T-helper 1 cell treated with Interleukin-12 subunit alpha and Interleukin-12 subunit beta and Interleukin-4 antibody, amounts not matched to agents 30 ng/mL and 1 ng/mL, for 36 hours (primary cell): Measurements from ENCODE around the gene MANBA. TPM values are rescaled to one million over a fixed set of nuclear protein-coding genes. Genes with fewer than 3 reads are reported as not detected.
"Not testable (repeated sequence)": the region's sequence is repeated elsewhere in the genome, so short reads cannot be mapped to it uniquely, and the experiment has no call there.

Source experiments
- intact Hi-C: fragments of 100-400 bp; cut with micrococcal nuclease; formaldehyde crosslinking; loops from one replicate; pipeline ENCODE4 v1.15.1; 2024
- total RNA-seq: library from RNA; stranded (reverse); gene quantifications from 2 replicates; pipeline ENCODE4 v1.2.3, GENCODE V29; 2022

MANBA gene
- total RNA-seq, 1 donor from 2014 or later = 15.0 TPM

DNA sequence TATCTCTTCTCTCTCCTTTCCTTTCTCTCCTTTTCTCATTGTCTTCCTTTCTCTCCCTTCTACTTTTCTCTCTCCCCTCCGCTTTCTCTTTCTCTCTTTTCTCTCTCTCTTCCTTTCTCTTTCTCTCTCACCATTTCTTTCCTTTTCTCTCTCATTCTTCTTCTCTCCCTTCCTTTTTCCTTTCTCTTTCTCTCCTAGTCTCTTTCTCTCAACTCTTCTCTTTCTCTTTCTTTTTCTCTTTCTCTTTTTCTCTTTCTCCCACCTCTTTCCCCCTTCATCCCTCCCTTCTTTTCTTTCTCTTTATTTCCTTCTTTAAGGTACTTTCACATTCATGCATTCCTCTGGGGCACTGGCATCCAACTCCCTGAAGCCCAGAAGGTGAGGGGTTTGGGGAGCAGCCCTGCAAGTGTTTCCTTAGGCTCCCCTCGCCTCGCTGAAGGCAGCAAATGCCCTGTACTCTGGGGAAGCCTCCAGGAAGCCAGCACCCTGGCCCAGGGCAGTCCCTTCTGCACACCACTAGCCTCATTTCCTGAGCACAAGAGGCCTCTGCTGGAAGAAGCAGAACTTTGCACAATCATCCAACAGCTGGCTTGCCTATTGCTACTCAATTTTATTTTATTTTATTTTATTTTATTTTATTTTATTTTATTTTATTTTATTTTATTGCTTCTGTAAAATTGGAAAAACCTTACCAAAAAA lies 135.4 kb downstream of the MANBA start:
- intact Hi-C loops = loop anchor here (1.0 to 10.0 kb wide), 12 partner anchors 27 to 473 kb away; partner anchors contain the start of genes BDH2, MANBA and SLC39A8

GRCh38 chr4:102624505-102624904 lies 136.3 kb downstream of the MANBA start:
- intact Hi-C loops = loop anchor here (2.0 to 10.0 kb wide), 3 partner anchors 26 to 474 kb away; partner anchors contain the start of gene BDH2

DNA sequence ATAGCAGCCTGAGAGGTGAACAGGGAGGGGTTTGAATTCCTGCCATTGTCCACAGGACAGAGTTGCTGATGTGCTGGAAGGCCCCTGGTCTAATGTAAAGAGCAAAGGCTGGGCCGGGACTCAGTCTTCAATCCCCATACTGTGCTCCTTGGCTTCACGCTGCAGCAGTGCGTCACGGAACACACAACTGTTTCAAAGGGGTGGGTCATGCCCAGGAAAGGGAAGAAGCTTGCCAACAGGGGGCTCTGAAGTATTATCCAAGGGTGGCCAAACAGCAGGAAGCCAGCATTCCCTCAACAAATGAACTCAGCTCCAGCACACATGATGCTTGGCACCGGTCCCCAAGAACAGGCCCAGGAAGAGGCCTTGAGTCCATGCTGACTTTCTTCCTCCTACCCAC lies 137.1 kb downstream of the MANBA start:
- intact Hi-C loops = loop anchor here (2.0 to 10.0 kb wide), 3 partner anchors 25 to 475 kb away; partner anchors contain the start of gene BDH2

GRCh38 chr4:102620697-102621497 lies 139.9 kb downstream of the MANBA start:
- intact Hi-C loops = loop anchor here (1.0 to 10.0 kb wide), 2 partner anchors 366 to 388 kb away; no protein-coding TSS in a partner anchor

DNA sequence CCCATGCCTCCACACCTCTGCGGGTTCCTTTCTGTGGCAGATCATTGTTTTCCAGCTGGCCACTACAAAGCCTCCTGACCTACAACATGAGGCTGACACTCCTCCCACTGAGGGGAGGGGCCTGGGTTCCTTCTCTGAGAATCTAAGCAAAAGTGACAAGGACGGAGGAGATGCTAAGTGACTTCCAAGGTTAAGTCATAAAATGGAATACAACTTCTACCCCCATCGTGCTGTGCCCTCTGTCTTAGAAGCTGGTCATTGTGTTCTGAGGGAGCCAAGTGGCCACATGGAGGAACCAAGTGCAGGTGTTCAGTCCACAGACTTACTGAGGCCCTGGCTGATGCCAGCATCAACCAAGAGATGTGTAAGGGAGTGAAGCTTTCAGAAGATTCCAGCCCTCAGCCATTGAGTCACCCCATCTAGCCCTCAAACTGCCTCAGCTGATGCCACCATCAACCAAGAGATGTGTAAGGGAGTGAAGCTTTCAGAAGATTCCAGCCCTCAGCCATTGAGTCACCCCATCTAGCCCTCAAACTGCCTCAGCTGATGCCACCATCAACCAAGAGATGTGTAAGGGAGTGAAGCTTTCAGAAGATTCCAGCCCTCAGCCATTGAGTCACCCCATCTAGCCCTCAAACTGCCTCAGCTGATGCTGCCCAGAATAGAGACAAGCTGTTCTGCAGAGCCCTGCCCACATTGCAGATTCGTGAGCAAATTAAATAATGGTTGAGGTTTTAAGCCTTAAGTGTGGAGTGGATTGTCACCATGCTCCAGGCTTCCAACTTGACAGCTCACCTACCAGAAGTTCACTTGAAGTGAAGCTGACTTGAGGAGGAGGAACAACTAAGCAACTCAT lies 140.8 kb downstream of the MANBA start:
- intact Hi-C loops = loop anchor here (1.0 to 10.0 kb wide), 2 partner anchors 365 to 389 kb away; no protein-coding TSS in a partner anchor

DNA sequence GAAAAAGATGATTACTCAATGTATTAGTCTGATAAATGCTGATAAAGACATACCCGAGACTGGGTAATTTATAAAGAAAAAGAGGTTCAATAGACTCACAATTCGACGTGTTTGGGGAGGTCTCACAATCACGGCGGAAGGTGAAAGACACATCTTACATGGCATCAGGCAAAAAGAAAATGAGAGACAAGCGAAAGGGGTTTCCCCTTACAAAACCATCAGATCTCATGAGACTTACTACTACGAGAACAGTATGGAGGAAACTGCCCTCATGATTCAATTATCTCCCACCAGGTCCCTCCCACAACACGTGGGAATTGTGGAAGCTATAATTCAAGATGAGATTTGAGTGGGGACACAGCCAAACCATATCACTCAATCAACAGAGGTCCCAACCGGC lies 141.7 kb downstream of the MANBA start:
- intact Hi-C loops = not testable (repeated sequence)

- intact Hi-C loops = no loop called here
These were observed 144.1 kb downstream of the MANBA start for GRCh38 chr4:102616636-102617035.

GRCh38 chr4:102614801-102615200 lies 146.0 kb downstream of the MANBA start:
- intact Hi-C loops = loop anchor here (5.0 kb wide), 4 partner anchors 38 to 582 kb away; partner anchors contain the start of genes CENPE and UBE2D3

DNA sequence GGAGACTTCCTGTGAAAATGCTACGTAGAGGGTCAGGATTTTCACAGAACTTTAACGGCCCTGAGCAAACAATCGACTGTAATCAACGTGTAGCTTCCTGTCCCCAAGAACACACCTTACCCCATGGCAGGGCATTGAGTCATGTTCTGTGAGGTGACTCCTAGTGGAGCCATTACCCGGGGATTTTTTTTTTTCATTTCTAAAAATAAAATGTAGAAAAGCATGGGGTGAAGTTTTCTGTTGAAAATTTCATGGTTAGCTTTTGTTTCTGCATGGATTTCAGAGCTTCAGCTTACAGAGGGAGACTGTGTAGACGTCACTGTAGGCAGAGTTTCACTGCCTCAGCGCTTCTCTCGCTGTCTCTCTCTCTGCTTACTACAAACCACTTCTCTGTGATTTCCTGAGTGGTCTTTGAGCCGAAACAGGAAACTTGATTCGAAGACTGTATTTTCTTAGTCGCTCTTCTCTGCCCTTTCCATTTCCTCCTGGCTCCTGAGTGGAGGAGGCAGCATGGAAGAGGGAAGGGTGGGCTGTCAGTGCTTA lies 147.9 kb downstream of the MANBA start:
- intact Hi-C loops = loop anchor here (1.0 to 5.0 kb wide), 12 partner anchors 9 to 584 kb away; partner anchors contain the start of genes BDH2, CENPE, CISD2 and NFKB1

DNA sequence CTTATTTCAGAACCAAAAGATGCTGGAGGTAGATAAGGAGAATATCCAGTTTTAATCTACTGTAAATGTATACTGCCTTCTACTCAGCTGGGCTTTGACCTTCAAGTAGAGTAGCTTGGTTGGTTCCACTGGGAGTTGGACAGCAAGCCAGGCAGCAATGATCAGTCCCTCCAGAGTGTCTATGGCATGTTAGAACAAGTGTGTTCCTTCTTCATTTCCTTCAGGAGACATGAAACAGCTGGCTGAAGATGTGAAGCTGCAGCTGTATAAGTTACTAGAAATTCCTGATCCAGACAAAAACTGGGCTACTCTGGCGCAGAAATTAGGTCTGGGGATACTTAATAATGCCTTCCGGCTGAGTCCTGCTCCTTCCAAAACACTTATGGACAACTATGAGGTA lies 148.6 kb downstream of the MANBA start:
- intact Hi-C loops = loop anchor here (1.0 to 5.0 kb wide), 9 partner anchors 14 to 585 kb away; partner anchors contain the start of genes BDH2, CENPE, CISD2 and NFKB1

DNA sequence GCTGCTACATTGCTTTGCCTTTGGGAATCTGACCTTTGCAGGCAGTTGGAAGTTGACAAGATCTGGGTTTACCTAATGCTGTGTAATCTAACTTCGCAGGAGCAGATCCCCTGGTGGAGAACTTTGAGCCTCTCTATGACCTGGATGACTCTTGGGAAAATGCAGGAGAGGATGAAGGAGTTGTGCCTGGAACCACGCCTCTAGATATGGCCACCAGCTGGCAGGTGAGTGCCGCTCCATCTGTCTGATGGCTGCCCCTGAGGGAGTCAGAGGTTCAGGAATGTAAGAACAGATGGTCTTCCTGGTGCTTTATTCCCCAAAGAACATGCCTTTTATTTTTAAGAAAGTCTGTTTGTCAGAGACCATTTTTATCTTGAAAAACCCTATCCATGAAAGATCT lies 150.3 kb downstream of the MANBA start:
- intact Hi-C loops = loop anchor here (5.0 kb wide), 4 partner anchors 33 to 587 kb away; partner anchors contain the start of genes CENPE and UBE2D3

- intact Hi-C loops = loop anchor here (5.0 kb wide), 4 partner anchors 33 to 587 kb away; partner anchors contain the start of genes CENPE and UBE2D3
These were observed 150.8 kb downstream of the MANBA start for GRCh38 chr4:102610007-102610406.

DNA sequence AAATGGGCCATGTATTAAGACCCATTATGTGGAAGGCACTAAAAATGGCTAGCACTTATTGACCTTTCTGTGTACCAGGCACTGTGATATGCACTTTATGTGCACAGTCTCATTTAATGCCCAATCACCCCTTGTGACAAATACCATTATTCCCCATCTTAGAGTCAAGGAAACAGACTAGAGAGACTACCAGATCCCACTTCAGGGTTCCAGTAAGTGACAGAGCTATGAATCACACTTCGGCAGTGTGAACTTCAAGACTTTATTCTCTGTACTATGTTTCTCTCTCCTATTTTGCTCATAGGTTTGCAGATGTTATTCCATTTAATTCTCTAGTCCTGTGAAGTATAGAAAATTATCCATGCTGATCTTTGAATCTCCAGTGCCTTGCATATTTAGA lies 152.6 kb downstream of the MANBA start:
- intact Hi-C loops = no loop called here

DNA sequence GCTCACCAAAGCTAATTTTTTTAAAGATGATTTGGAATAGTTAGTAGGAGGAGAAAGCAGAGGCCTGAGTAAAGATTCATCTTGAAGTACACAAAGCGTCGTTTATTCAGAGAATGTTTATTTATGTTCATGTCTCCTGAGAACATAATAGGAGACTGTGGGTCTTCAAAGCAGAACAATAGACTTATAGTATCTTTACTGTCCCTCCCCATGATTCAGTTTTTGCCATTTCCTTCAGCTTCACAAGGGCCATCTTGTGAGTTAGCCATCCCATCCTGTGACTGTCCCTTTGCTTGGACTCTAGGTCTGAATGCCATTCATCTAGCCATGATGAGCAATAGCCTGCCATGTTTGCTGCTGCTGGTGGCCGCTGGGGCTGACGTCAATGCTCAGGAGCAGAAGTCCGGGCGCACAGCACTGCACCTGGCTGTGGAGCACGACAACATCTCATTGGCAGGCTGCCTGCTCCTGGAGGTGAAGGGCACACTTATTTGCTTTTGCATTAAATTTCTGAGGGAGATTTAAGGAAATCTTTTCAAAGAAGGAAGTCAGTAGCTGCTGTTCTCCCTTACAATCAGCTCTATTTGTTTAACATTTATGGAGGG lies 153.8 kb downstream of the MANBA start:
- intact Hi-C loops = no loop called here

DNA sequence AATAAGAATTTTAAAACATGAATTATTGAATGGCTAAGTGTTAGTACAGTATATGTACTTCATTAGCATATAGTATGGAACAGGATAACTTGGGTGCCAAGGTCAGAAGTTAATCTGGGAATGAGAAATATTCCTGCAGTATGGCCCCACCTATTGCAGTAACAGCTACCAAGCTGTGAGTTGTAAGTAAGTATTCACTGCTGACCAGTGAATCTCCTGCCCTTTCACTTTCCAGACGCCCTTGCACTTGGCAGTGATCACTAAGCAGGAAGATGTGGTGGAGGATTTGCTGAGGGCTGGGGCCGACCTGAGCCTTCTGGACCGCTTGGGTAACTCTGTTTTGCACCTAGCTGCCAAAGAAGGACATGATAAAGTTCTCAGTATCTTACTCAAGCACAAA lies 154.5 kb downstream of the MANBA start:
- intact Hi-C loops = no loop called here

DNA sequence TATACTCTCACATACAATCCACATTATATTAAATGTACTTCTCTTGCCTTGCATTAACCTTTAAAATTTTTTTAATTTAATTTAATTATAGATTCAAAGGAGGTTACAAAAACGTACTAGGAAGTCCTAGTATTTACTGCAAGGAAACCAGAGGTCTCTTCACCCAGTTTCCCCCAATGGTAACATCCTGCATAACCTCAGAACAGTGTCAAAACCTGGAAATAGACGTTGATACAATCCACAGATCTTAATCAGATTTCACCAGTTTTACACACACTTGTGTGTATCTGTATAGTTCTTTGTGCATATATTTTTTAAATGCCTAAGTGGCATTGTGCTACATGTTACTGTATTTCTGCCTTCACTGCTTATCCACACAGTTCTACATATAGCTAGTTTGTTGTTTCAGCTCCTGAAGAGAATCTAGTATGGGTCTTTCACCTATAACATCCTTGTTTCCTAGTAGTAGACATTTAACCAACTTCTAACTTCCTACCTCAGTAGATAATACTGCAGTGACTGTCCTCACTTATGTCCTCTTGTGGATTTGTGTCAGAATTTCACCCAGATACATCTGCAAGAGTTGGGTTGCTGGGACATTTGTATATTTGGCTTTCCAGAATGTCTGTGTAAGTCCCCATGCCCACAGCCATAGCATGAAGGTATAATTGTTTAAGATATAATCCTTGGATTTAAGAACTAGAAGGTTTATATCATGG lies 156.4 kb downstream of the MANBA start:
- intact Hi-C loops = loop anchor here (1.0 kb wide), 1 partner anchor 9 kb away; no protein-coding TSS in a partner anchor

DNA sequence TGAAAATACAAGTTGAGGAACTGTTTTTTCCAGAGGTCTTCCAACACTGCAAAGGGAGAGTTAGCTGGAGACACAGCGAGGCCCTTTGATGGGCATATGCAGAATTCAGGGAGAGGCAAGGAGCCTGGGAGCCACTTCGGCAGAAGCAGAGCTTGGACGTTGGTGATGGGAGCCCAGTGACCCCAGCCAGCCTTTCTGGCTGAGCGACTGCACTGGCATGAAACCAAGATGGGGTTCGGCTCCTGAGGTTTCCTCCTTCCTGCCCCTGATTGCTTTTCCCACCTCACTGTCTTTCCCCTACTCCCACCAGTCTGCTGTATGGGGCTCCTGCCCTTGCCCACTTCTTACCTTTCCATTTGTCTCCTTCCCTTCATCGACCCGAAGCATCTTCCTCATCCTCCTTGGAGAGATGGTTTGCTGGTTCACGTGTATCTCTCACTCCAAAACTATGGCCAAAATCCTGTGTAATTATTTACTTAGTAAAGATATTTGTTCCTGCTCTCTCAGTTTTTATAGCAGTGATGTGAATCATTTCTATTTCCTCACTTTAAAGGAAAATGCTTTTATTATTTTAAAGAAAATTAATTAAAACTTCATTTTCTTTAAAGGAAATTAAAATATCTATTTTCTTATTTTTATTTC lies 159.1 kb downstream of the MANBA start:
- intact Hi-C loops = no loop called here

GRCh38 chr4:102600689-102601088 lies 160.1 kb downstream of the MANBA start:
- intact Hi-C loops = no loop called here

DNA sequence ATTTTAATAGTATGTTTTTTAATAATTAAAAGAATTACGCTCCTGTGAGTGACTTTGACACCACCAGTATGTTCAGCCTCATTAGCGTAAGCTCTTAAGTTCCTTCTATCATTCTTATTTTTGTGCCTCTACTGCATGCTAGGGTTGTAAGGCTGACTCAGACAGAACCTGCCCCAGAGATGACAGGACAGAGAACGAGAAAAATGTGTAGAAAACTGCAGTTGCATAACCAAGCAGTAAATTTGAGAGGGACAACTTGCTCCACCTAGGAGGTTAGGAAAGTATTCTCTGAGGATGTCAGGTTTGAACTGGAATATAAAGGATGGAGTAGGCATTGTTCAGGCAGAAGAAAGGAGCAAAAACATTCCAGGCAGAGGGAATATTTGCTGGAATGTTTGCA lies 160.9 kb downstream of the MANBA start:
- intact Hi-C loops = loop anchor here (2.0 to 5.0 kb wide), 6 partner anchors 19 to 1579 kb away; partner anchors contain the start of genes PPP3CA and SLC9B2
